ENCODE data around the gene RNMT.

DNA sequence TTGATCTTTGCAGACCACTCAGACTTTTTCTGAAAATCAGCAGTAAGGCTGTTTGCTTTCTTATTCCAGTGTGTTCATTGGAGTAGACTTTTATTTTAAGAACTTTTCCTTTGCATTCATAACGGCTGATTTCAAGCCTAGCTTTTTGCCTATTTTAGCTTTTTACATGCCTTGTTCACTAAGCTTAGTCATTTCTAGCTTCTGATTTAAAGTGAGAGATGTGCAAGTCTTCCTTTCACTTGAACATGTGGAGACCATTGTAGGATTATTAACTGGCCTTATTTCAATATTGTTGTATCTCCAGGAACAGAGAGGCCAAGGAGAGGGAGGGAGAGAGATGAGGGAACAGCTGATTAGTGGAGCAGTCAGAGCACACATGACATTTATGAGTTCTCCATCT lies 32.1 kb downstream of the RNMT start:
- TF ChIP-seq ZNF274 (IDR thresholded peaks at IDR 0.05; ENCODE audit: low read depth, low read length) (no peak), YY1 (IDR thresholded peaks at IDR 0.05; ENCODE audit: insufficient read depth, insufficient read length) (no peak), SUZ12 (IDR thresholded peaks at IDR 0.05; ENCODE audit: extremely low read depth, insufficient read depth, insufficient read length) (no peak)

All from NT2/D1 (cell line).